IMR-90 (cell line): Measurements from ENCODE around the gene REV3L. TPM values are rescaled to one million over a fixed set of nuclear protein-coding genes. Genes with fewer than 3 reads are reported as not detected.

Experiments
- ATAC-seq: fragments of 200-7000 bp; cut with Tn5 transposase; 2 replicates; pipeline ENCODE4 v1.9.1; 2020; ENCODE audit warnings: low read depth, mild to moderate bottlenecking, moderate library complexity
- BruUV-seq: library from RNA; stranded (reverse); fragments of 400-500 nt; replicated peaks from 2 replicates; lab custom pipeline; 2021; lab: Mats Ljungman, UMichigan
- CTCF ChIA-PET: fragments of 300-600 bp; formaldehyde crosslinking; extraction: SDS; loops from one replicate; lab custom pipeline; 2021; ENCODE audit warnings: antibody characterized with exemption; lab: Yijun Ruan, JAX
- POLR2A ChIA-PET: fragments of 300-600 bp; sonication (Branson Sonifier 250); formaldehyde crosslinking; loops from one replicate; lab custom pipeline; 2022; ENCODE audit warnings: antibody characterized with exemption; ENCODE audit not compliant: unreplicated experiment; lab: Charles Lee
- DNase-seq: peaks from one replicate; pipeline ENCODE4 v3.0.0; 2013
- H2AFZ ChIP-seq: replicated peaks from 2 replicates; pipeline ENCODE3; 2013; ENCODE audit warnings: low read length, mild to moderate bottlenecking; ENCODE audit not compliant: poor library complexity
- H2AK5ac ChIP-seq: 2 replicates; pipeline ENCODE4 v1.6.1; 2013; ENCODE audit warnings: low read depth, low read length, inconsistent platforms
- H2AK9ac ChIP-seq: replicated peaks from 2 replicates; pipeline ENCODE3; 2013; ENCODE audit warnings: mild to moderate bottlenecking, low read depth, low read length, moderate library complexity; ENCODE audit not compliant: poor library complexity
- H2BK120ac ChIP-seq: 2 replicates; pipeline ENCODE4 v1.6.1; 2013; ENCODE audit warnings: low read depth, low read length, inconsistent platforms
- H2BK15ac ChIP-seq: 3 replicates; pipeline ENCODE4 v1.6.1; 2013; ENCODE audit warnings: low read depth, low read length, inconsistent platforms
- H2BK20ac ChIP-seq: 2 replicates; pipeline ENCODE4 v1.6.1; 2013; ENCODE audit warnings: low read depth, mild to moderate bottlenecking, inconsistent platforms, low read length, moderate library complexity
- H2BK5ac ChIP-seq: 2 replicates; pipeline ENCODE4 v1.6.1; 2013; ENCODE audit warnings: mild to moderate bottlenecking, low read depth, low read length, inconsistent platforms; ENCODE audit not compliant: poor library complexity, severe bottlenecking
- H3K14ac ChIP-seq: replicated peaks from 2 replicates; pipeline ENCODE4 v1.6.1; 2013; ENCODE audit warnings: low read depth, low read length, inconsistent platforms
- H3K18ac ChIP-seq: 2 replicates; pipeline ENCODE4 v1.6.1; 2013; ENCODE audit warnings: low read depth, low read length, control low read depth
- H3K23ac ChIP-seq: 2 replicates; pipeline ENCODE4 v1.6.1; 2013; ENCODE audit warnings: low read depth, low read length, inconsistent platforms
- H3K27ac ChIP-seq: 2 replicates; pipeline ENCODE4 v1.5.1; 2013; ENCODE audit warnings: mild to moderate bottlenecking, control low read depth, low read length; ENCODE audit not compliant: insufficient read depth
- H3K27me3 ChIP-seq: 2 replicates; pipeline ENCODE4 v1.6.1; 2013; ENCODE audit warnings: low read length; ENCODE audit not compliant: control insufficient read depth, insufficient read depth
- H3K36me3 ChIP-seq: 2 replicates; pipeline ENCODE4 v1.6.1; 2013; ENCODE audit warnings: low read length, mixed read lengths; ENCODE audit not compliant: control insufficient read depth, insufficient read depth
- H3K4ac ChIP-seq: 2 replicates; pipeline ENCODE4 v1.6.1; 2013; ENCODE audit warnings: low read depth, low read length, inconsistent platforms
- H3K4me1 ChIP-seq: 2 replicates; pipeline ENCODE4 v1.6.1; 2013; ENCODE audit warnings: low read length, mixed read lengths; ENCODE audit not compliant: control insufficient read depth, insufficient read depth
- H3K4me2 ChIP-seq: 2 replicates; pipeline ENCODE4 v1.6.1; 2013; ENCODE audit warnings: low read depth, mild to moderate bottlenecking, control low read depth, low read length, moderate library complexity
- H3K4me3 ChIP-seq: 2 replicates; pipeline ENCODE4 v1.5.1; 2013; ENCODE audit warnings: low read depth, mild to moderate bottlenecking, control low read depth, low read length, moderate library complexity; ENCODE audit not compliant: insufficient read depth
- H3K56ac ChIP-seq: 2 replicates; pipeline ENCODE4 v1.6.1; 2013; ENCODE audit warnings: low read length, inconsistent platforms; ENCODE audit not compliant: insufficient read depth; ENCODE audit errors: extremely low read depth
- H3K79me1 ChIP-seq, 2 experiments: 2 replicates each; pipeline ENCODE4 v1.6.1; 2013; ENCODE audit warnings: low read length in 2 of 2, inconsistent platforms in 1 of 2, low read depth in 1 of 2
- H3K9ac ChIP-seq: 2 replicates; pipeline ENCODE4 v1.6.1; 2013; ENCODE audit warnings: low read depth, low read length, control low read depth
- H3K9me1 ChIP-seq: 2 replicates; pipeline ENCODE4 v1.6.1; 2013; ENCODE audit warnings: low read length, inconsistent platforms; ENCODE audit not compliant: insufficient read depth
- H3K9me3 ChIP-seq: 2 replicates; pipeline ENCODE4 v1.6.1; 2013; ENCODE audit warnings: low read length; ENCODE audit not compliant: control insufficient read depth, insufficient read depth
- H4K20me1 ChIP-seq: 2 replicates; pipeline ENCODE4 v1.6.1; 2013; ENCODE audit warnings: low read length, inconsistent platforms; ENCODE audit not compliant: insufficient read depth
- H4K5ac ChIP-seq: 2 replicates; pipeline ENCODE4 v1.6.1; 2013; ENCODE audit warnings: mild to moderate bottlenecking, low read depth, low read length, control low read depth
- H4K8ac ChIP-seq, 2 experiments: 2 replicates each; pipeline ENCODE4 v1.6.1; 2013; ENCODE audit warnings: low read depth in 2 of 2, low read length in 2 of 2, control low read depth in 1 of 2, inconsistent platforms in 1 of 2
- H4K91ac ChIP-seq: 2 replicates; pipeline ENCODE4 v1.6.1; 2013; ENCODE audit warnings: low read depth, low read length, inconsistent platforms; ENCODE audit not compliant: insufficient read depth
- BHLHE40 ChIP-seq: fragments of 150-350 bp; IDR thresholded peaks from 2 replicates; pipeline ENCODE4 v1.6.1; 2016; ENCODE audit warnings: mild to moderate bottlenecking, low read depth, low read length
- CEBPB ChIP-seq: IDR thresholded peaks from 2 replicates; pipeline ENCODE4 v1.6.1; 2012; ENCODE audit warnings: low read depth, low read length, improper control_type of control experiment
- CHD1 ChIP-seq: IDR thresholded peaks from 2 replicates; pipeline ENCODE4 v1.6.1; 2012; ENCODE audit warnings: low read depth, low read length, improper control_type of control experiment
- CTCF ChIP-seq: conservative IDR thresholded peaks from 2 replicates; pipeline ENCODE4 v1.5.1; 2012; ENCODE audit warnings: mild to moderate bottlenecking, low read depth, low read length, improper control_type of control experiment
- ELK1 ChIP-seq: fragments of 150-350 bp; IDR thresholded peaks from 2 replicates; pipeline ENCODE4 v1.6.1; 2016; ENCODE audit warnings: low read depth, mild to moderate bottlenecking, low read length, moderate library complexity, borderline replicate concordance
- FOS ChIP-seq: fragments of 150-350 bp; IDR thresholded peaks from 2 replicates; pipeline ENCODE4 v1.6.1; 2016; ENCODE audit warnings: low read depth, low read length
- MAZ ChIP-seq: IDR thresholded peaks from 2 replicates; pipeline ENCODE4 v1.6.1; 2012; ENCODE audit warnings: low read depth, mild to moderate bottlenecking, low read length, improper control_type of control experiment, moderate library complexity, borderline replicate concordance
- MXI1 ChIP-seq: IDR thresholded peaks from 2 replicates; pipeline ENCODE4 v1.6.1; 2012; ENCODE audit warnings: low read depth, mild to moderate bottlenecking, low read length, moderate library complexity, borderline replicate concordance
- NFE2L2 ChIP-seq: fragments of 150-350 bp; IDR thresholded peaks from 2 replicates; pipeline ENCODE4 v1.6.1; 2016; ENCODE audit warnings: low read depth, mild to moderate bottlenecking, low read length
- RAD21 ChIP-seq: IDR thresholded peaks from 2 replicates; pipeline ENCODE4 v1.6.1; 2012; ENCODE audit warnings: low read length, improper control_type of control experiment
- RCOR1 ChIP-seq: IDR thresholded peaks from 2 replicates; pipeline ENCODE4 v1.6.1; 2012; ENCODE audit warnings: mild to moderate bottlenecking, low read length, improper control_type of control experiment; ENCODE audit not compliant: insufficient replicate concordance
- RFX5 ChIP-seq: IDR thresholded peaks from 2 replicates; pipeline ENCODE4 v1.8.0; 2012; ENCODE audit warnings: low read depth, mild to moderate bottlenecking, low read length, moderate library complexity
- SMC3 ChIP-seq: fragments of 150-350 bp; IDR thresholded peaks from 2 replicates; pipeline ENCODE4 v1.6.1; 2016; ENCODE audit warnings: low read depth, mild to moderate bottlenecking, antibody characterized with exemption, low read length, moderate library complexity
- USF2 ChIP-seq: fragments of 150-350 bp; IDR thresholded peaks from 2 replicates; pipeline ENCODE4 v1.6.1; 2017; ENCODE audit warnings: mild to moderate bottlenecking, antibody characterized with exemption, low read length, low read depth
- WGBS, 2 experiments: methylation state at CpG; one replicate each; pipeline versions ENCODE4 v1.1.5 to v1.1.7; 2013; ENCODE audit warnings: missing lambda C conversion rate in 2 of 2; ENCODE audit not compliant: insufficient read length in 1 of 2; ENCODE audit errors: extremely low coverage in 2 of 2; 5-methylcytosine and 5-hydroxymethylcytosine counted together
- dilution Hi-C: fragments of 300-500 bp; cut with HindIII; formaldehyde crosslinking; loops from one replicate; pipeline ENCODE4 v1.14.3; 2018; ENCODE audit warnings: low sequenced_read_pairs; ENCODE audit not compliant: unreplicated experiment
- in situ Hi-C: fragments of 300-500 bp; cut with MboI; formaldehyde crosslinking; loops from 3 replicates; pipeline ENCODE4 v1.14.3; 2019; ENCODE audit warnings: low sequenced_read_pairs, inconsistent platforms, mixed read lengths
- intact Hi-C: fragments of 100-400 bp; cut with micrococcal nuclease; formaldehyde crosslinking; loops from 2 replicates; pipeline ENCODE4 v1.10.0; 2022
- polyA plus RNA-seq, 3 experiments: library from polyadenylated mRNA; depleted of rRNA; stranded (reverse); fragments of >200 nt; gene quantifications; 2 replicates each; pipeline ENCODE4 v1.2.3, GENCODE V29; 2012; ENCODE audit warnings: low replicate concordance in 1 of 3
- total RNA-seq: library from RNA; depleted of rRNA; stranded (reverse); fragments of >200 nt; gene quantifications from 2 replicates; pipeline ENCODE4 v1.2.3, GENCODE V29; 2012

Gene REV3L
- total and polyA plus RNA-seq, 2 of the 4 experiments (the other 2 are of a cell fraction): 7.4 to 15.4 TPM

GRCh38 chr6:111486475-111486874 is 3.5 kb upstream of the REV3L start:
- no peak overlapping the region for H2BK5ac ChIP-seq
- no peak overlapping the region for H3K56ac ChIP-seq
- CTCF ChIA-PET: no interaction called here
- no TSS peak for BruUV-seq
- no peak for ATAC-seq
- peaks cover 4% of the 10 kb centered on the region; the same call in 1 of the 2 replicates for H3K4me1 ChIP-seq
- peaks cover 5% of the 10 kb centered on the region for H4K20me1 ChIP-seq
- dilution Hi-C loops: no loop called here
- peaks cover 16 to 46% of the 10 kb centered on the region in 2 experiments for H3K79me1 ChIP-seq
- peak overlapping the region; percentile 46; the same call in 1 of the 2 replicates for H2BK120ac ChIP-seq
- no peak overlapping the region for H3K4me2 ChIP-seq
- H4K91ac ChIP-seq: peak overlapping the region; percentile 17; the same call in 1 of the 2 replicates
- no peak overlapping the region for H2AK9ac ChIP-seq
- intact Hi-C loops: loop anchor here (5.0 kb wide), 1 partner anchor 36 kb away; no protein-coding TSS in a partner anchor
- H2AFZ ChIP-seq: no peak overlapping the region
- WGBS, 2 experiments: no CpG with 5 or more reads among the region's 2 CpGs
- no peaks in the 10 kb centered on the region for H3K27me3 ChIP-seq
- H2AK5ac ChIP-seq: peak overlapping the region; percentile 41; the same call in 1 of the 2 replicates
- H3K14ac ChIP-seq: no peak overlapping the region
- no peaks in the 10 kb centered on the region for H3K9me3 ChIP-seq
- in situ Hi-C loops: no loop called here
- H3K9ac ChIP-seq: no peak overlapping the region
- no peak overlapping the region for H3K27ac ChIP-seq
- no peak overlapping the region for H4K5ac ChIP-seq
- H2BK20ac ChIP-seq: 0 out of 2 replicates have a peak overlapping the region, but pooled peaks have one; percentile 11
- TF ChIP-seq RFX5 (no peak), RCOR1 (no peak), FOS (no peak), NFE2L2 (no peak), CEBPB (no peak), MAZ (no peak), RAD21 (no peak), SMC3 (no peak), CTCF (no peak), CHD1 (no peak), BHLHE40 (no peak), MXI1 (no peak), USF2 (no peak), ELK1 (no peak)
- no peak overlapping the region; the same call in 1 of the 2 replicates for H3K4ac ChIP-seq
- H3K36me3 ChIP-seq: no peaks in the 10 kb centered on the region
- no peak overlapping the region; the same call in 1 of the 2 replicates for H3K23ac ChIP-seq
- H2BK15ac ChIP-seq: peak overlapping the region; percentile 12; the same call in 2 of the 3 replicates
- H3K18ac ChIP-seq: peak overlapping the region; percentile 8; the same call in 1 of the 2 replicates
- POLR2A ChIA-PET: no interaction called here
- 0 out of 4 replicates have a peak overlapping the region, but pooled peaks of 1 of the 2 experiments have one; percentile 3 for H4K8ac ChIP-seq
- DNase-seq: no peak
- peaks cover 12% of the 10 kb centered on the region for H3K9me1 ChIP-seq
- no peak overlapping the region for H3K4me3 ChIP-seq
